NCI-H1694 (cell line): Measurements from ENCODE around the gene CBLB.
"Not testable (repeated sequence)": the region's sequence is repeated elsewhere in the genome, so short reads cannot be mapped to it uniquely, and the experiment has no call there.

ENCODE experiments used
- DNase-seq: peaks from one replicate; lab custom pipeline; 2025; lab: John Stamatoyannopoulos, UW

CBLB gene

DNA sequence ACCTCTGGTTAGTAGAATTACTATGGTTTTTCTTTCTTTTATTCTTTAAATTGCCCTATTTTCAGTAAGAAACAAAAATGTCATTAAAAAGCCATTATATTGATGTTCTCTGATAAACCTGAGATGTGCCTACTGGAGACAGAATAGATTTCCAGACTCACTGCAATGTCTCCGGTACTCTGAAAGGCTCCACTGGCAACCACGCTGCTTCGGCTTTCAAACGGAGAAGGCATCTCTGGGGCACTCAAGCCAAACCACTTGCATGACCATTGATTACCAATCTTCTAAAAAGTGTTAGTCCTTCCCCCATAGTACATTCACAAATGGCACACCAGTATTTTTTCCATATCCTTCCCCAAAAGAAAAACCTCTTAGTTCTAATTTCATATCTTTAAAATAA, 82.6 kb downstream of the CBLB start:
- DNase-seq: no peak

- DNase-seq: no peak
Measured at GRCh38 chr3:105785803-105786202, 83.0 kb downstream of the CBLB start.

- DNase-seq: no peak
Measured at GRCh38 chr3:105783631-105784030, 85.2 kb downstream of the CBLB start.

GRCh38 chr3:105781871-105782270, 86.9 kb downstream of the CBLB start:
- no peak for DNase-seq

GRCh38 chr3:105780107-105780506, 88.7 kb downstream of the CBLB start:
- DNase-seq: no peak

DNA sequence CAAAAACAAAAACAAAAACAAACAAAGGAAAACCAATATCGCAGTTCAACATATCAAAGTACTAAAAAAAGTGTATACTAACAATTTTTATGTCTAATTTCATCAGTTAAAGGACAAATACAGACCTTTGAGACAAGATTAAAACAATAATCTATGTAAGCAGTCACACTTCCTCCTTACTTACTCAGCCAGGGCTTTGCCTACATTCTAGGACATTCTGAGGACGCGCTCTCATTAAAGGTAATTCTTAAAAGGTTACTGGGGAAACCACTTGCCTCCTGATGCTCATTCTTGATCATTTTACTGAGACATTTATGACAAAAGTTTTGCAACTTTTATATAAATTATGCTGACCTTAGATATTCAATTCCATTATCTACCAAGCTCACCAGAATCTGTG, 93.4 kb downstream of the CBLB start:
- DNase-seq: no peak

DNA sequence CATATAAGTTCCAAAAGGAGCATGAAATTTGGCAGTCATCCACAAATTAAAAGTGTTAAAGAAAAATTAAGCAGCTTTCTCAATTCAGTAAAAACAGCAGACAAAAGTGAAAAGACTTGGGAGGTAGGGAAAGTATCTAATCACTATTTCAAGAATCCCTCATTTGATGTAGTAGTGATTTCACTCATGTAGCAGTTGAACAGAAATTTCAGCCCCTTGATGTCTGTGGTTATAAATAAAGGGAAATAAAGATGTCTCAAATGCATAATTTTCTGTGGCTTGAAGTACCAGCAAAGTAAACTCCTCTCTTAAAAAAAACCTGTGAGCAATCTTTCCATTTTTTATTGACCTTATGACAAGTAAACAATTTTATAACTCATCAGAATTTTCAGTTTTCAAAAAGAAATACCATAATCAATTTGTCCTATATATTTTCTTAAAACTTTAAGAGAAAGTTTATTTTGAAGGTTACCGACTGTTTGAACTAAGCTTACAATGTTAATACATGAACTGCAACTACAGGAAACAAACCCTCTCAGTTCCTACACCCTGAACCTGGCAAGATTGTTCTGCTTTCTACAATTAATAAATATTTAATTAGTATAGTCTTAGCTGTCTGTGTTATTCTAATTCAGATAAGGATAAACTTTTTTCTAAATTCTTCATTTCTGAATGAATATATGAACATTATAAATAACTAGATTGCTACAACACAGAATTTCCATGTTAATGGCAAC, 94.2 kb downstream of the CBLB start:
- DNase-seq: no peak

- no peak for DNase-seq
Measured at GRCh38 chr3:105773291-105773690, 95.5 kb downstream of the CBLB start.

DNA sequence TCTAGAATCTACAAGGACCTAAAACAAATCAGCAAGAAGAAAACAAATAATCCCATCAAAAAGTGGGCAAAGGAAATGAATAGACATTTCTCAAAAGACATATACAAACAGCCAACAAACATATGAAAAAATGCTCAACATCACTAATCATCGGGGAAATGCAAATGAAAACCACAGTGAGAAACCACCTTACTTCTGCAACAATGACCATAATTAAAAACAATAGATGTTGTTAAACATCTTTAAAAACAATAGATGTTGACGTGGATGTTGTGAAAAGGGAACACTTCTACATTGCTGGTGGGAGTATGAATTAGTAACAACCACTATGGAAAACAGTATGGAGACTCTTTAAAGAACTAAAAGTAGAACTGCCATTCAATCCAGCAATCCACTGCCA, 96.2 kb downstream of the CBLB start:
- no peak for DNase-seq

GRCh38 chr3:105771392-105771791, 97.4 kb downstream of the CBLB start:
- no peak for DNase-seq

- DNase-seq: no peak
Measured at GRCh38 chr3:105770410-105770809, 98.4 kb downstream of the CBLB start.

- DNase-seq: no peak
Measured at GRCh38 chr3:105767776-105768175, 101.0 kb downstream of the CBLB start.

GRCh38 chr3:105767216-105767615, 101.6 kb downstream of the CBLB start:
- no peak for DNase-seq

GRCh38 chr3:105765308-105765639, 103.5 kb downstream of the CBLB start:
- no peak for DNase-seq

DNA sequence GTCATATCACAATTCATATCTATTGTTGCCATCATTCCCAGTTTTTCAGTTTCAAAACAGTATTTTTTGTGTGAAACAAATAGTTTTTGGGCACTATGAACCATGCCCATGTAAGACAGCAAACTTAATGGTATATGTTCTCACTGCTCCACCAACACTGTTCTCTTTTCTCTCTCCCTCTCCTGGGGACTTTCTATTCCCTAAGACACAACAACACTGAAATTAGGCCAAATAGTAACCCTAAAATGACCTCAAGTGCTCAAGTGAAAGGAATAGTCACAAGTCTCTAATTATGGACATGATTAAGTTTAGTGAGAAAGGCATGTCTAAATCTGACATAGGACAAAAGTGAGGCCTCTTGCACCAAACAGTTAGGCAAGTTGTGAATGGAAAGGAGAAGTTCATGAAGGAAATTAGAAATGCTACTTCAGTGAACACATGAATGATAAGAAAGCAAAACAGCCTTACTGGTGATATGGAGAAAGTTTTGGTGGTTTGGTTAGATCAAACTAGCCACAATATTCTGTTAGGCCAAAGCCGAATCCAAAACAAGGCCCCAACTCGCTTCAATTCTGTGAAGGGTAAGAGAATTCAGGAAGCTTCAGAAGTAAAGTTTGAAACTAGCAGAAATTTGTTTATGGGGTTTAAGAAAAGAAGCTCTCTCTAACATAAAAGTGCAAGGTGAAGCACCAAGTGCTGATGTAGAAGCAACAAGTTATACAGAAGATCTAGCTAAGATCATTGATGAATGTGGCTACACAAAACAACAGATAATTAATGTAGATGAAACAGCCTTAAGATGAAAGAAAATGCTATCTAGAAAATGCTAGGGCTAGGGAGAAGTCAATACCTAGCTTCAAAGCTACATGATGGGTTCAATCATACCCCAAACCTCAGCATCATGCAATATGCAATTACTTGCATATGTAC, 104.2 kb downstream of the CBLB start:
- no peak for DNase-seq

DNA sequence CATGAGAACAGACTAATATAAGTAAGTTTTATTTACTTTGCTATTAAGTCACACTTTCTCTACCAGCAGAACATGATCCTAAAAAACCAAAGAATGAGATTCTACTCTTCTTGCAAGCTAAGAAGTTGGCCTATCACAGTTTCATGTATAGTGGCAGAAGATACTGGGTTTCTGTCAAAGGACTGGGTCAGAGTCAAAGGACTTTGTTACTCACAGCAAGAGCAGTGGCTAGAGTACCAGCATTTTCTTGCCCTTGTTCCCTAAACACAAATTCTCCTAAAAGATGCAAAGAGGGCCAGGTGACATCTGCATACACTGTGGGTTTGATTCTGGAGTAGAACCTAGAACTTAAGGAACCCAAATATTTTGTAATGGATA, 105.2 kb downstream of the CBLB start:
- DNase-seq: no peak

DNA sequence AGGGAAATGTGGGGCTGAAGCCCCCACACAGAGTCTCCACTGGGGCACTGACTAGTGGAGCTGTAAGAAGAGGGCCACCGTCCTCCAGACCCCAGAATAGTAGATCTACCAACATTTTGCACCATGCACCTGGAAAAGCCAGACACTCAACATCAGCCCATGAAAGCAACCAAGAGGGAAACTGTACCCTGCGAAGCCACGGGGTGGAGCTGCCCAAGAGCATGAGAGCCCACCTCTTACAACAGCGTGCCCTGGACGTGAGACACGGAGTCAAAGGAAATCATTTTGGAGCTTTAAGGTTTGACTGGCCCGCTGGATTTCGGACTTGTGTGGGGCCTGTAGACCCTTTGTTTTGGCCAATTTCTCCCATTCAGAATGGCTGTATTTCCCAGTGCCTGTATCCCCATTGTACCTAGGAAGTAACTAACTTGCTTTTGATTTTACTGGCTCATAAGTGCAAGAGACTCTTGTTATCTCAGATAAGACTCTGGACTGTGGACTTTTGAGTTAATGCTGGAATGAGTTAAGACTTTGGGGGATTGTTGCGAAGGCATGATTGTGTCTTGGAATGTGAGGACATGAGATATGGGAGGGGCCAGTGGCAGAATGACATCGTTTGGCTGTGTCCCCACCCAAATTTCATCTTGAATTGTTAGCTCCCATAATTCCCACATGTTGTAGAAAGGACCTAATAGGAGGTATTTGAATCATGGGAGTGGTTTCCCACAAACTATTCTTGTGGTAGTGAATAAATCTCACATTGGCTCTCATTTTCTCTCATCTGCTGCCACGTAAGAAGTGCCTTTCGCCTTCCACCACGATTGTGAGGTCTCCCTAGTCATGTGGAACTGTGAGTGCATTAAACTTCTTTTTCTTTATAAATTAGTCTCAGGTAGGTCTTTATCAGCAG, 105.8 kb downstream of the CBLB start:
- no peak for DNase-seq

DNA sequence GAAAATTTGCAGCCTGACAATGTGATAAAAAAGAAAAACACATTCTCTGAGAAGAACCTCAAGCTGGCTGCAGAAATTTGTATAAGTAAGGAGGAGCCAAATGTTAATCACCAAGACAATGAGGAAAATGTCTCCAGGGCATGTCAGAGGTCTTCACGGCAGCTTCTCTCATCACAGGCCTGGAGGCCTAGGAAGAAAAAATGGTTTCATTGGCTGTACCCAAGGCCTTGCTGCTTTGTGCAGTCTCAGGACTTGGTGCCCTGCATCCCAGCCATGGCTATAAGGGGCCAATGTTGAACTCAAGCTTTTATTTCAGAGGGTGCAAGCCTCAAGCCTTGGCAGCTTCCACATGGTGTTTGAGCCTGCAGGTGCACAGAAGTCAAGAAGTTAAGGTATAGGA, 106.6 kb downstream of the CBLB start:
- DNase-seq: not testable (repeated sequence)

DNA sequence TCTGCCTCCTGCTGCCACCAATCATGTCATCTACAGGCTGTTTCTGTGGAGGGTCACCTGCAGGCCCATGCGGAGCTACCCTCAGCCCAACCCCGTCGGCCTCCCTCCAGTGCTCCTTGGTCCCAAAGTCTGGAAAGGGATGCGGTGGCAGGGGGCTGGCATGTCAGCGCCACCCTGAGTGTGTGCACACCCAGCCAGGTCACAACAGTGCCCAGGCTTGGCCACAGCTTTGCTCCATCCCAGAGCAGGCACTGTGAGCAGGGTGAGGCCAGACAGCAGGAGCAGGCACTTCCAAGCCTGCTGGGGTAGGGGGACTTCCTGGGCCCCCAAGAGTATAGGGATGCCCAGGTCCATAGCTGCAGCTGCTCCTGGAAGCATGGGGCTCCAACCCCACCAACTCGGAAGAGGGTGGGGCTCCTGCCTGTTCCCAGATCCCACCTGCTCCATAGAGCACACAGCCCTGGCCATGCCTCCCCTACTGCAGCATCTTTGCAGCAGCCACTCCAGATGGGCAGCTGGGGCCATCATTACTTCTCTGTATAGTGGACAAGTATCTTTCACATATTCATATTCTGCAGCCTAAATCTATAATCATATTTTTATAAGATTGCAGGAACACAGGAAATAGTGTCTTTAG, 109.3 kb downstream of the CBLB start:
- DNase-seq: no peak

GRCh38 chr3:105758451-105758850, 110.4 kb downstream of the CBLB start:
- DNase-seq: no peak

- DNase-seq: no peak
Measured at GRCh38 chr3:105755121-105755886, 113.5 kb downstream of the CBLB start.
